GM21447 (cell line): ENCODE results near the gene CMSS1.
"Not testable (repeated sequence)": the region's sequence is repeated elsewhere in the genome, so short reads cannot be mapped to it uniquely, and the experiment has no call there.

Experiments
- ATAC-seq: cut with Tn5 transposase; IDR thresholded peaks from one replicate; pipeline ENCODE4 v1.9.1; 2021; ENCODE audit not compliant: unreplicated experiment

CMSS1 gene

GRCh38 chr3:100080573-100080972 is 262.9 kb downstream of the CMSS1 start:
- ATAC-seq, result no peak

- ATAC-seq, result no peak
These were observed 263.6 kb downstream of the CMSS1 start for GRCh38 chr3:100081311-100081710.

- no peak for ATAC-seq
These were observed 264.5 kb downstream of the CMSS1 start for GRCh38 chr3:100081986-100082692.

- ATAC-seq, result no peak
These were observed 265.1 kb downstream of the CMSS1 start for GRCh38 chr3:100082714-100083113.

GRCh38 chr3:100083209-100083608 is 265.5 kb downstream of the CMSS1 start:
- no peak for ATAC-seq

- no peak for ATAC-seq
These were observed 266.6 kb downstream of the CMSS1 start for GRCh38 chr3:100084100-100084806.

- ATAC-seq, result no peak
These were observed 268.7 kb downstream of the CMSS1 start for GRCh38 chr3:100086401-100086800.

- peak; percentile 94 for ATAC-seq
These were observed 269.5 kb downstream of the CMSS1 start for GRCh38 chr3:100087198-100087597.

- ATAC-seq, result no peak
These were observed 271.2 kb downstream of the CMSS1 start for GRCh38 chr3:100088735-100089368.

- ATAC-seq, result peak; percentile 61
These were observed 272.4 kb downstream of the CMSS1 start for GRCh38 chr3:100089812-100090668.

- no peak for ATAC-seq
These were observed 273.0 kb downstream of the CMSS1 start for GRCh38 chr3:100090669-100091005.

- no peak for ATAC-seq
These were observed 276.2 kb downstream of the CMSS1 start for GRCh38 chr3:100093831-100094230.

- ATAC-seq, result not testable (repeated sequence)
These were observed 278.6 kb downstream of the CMSS1 start for GRCh38 chr3:100096286-100096685.

- ATAC-seq, result no peak
These were observed 279.2 kb downstream of the CMSS1 start for GRCh38 chr3:100096866-100097265.

- no peak for ATAC-seq
These were observed 280.5 kb downstream of the CMSS1 start for GRCh38 chr3:100097919-100098783.

GRCh38 chr3:100098784-100099070 is 281.1 kb downstream of the CMSS1 start:
- ATAC-seq, result no peak

GRCh38 chr3:100099621-100100020 is 282.0 kb downstream of the CMSS1 start:
- ATAC-seq, result no peak

GRCh38 chr3:100100425-100100824 is 282.8 kb downstream of the CMSS1 start:
- no peak for ATAC-seq

GRCh38 chr3:100102757-100103156 is 285.1 kb downstream of the CMSS1 start:
- no peak for ATAC-seq
